Measurements from ENCODE around the gene SLC35D2.

DNA sequence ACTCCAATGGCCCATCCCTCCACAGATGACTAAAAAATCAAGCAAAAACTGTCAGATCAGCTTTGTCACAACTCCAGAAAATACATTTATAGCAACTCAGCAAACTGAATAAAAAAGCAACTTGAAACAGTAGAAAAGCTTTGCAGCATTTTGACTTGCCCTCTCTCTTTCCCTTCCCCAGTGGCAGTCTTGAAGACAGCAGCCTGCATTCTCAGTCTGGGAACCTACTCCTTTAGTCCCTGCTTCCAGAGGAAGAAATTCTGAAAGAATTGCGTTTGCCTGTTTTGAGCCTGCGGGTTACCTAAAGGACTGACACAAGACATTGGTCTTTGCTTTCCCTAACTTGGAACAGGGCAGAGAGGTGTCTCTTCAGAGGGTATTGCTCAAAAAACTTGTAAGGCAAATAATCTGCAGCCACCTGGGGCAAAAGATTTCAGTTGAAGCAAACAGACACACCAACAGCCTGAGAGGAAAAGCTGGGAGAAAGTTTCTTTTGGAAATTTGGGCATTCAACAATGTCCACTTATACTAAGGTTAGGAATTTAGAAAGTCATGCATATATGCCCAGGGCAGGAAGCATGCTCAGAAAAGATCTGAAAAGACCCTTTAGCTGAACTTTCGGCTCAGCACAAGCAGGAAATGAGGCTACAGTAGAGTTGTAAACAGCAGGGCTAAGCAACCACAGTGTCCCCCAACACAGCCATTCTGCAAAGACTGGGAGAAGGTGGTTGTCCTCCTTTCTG, 15.2 kb upstream of the SLC35D2 start:
- TF ChIP-seq, protein P1, sequence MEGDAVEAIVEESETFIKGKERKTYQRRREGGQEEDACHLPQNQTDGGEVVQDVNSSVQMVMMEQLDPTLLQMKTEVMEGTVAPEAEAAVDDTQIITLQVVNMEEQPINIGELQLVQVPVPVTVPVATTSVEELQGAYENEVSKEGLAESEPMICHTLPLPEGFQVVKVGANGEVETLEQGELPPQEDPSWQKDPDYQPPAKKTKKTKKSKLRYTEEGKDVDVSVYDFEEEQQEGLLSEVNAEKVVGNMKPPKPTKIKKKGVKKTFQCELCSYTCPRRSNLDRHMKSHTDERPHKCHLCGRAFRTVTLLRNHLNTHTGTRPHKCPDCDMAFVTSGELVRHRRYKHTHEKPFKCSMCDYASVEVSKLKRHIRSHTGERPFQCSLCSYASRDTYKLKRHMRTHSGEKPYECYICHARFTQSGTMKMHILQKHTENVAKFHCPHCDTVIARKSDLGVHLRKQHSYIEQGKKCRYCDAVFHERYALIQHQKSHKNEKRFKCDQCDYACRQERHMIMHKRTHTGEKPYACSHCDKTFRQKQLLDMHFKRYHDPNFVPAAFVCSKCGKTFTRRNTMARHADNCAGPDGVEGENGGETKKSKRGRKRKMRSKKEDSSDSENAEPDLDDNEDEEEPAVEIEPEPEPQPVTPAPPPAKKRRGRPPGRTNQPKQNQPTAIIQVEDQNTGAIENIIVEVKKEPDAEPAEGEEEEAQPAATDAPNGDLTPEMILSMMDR (IDR thresholded peaks at IDR 0.05 in 8 of 11, conservative IDR thresholded peaks at IDR 0.05 in 3 of 11): no peak
- TF ChIP-seq POLR2A (IDR thresholded peaks at IDR 0.05): no peak

All from spleen (tissue), 7 donors.